Right atrium auricular region (tissue), 2 donors: ENCODE results near the gene FAM72D. TPM values are rescaled to one million over a fixed set of nuclear protein-coding genes. Genes with fewer than 3 reads are reported as not detected.
"Not testable (repeated sequence)": the region's sequence is repeated elsewhere in the genome, so short reads cannot be mapped to it uniquely, and the experiment has no call there.

ENCODE experiments used
- DNase-seq: peaks from one replicate; pipeline ENCODE4 v3.0.0-alpha.2; 2019; ENCODE audit warnings: low spot score
- H3K27ac ChIP-seq, 2 donors: fragments of 200-600 bp; sonication (generic); 1 replicate in 1 of 2; 2 replicates in 1 of 2; pipeline ENCODE4 v1.5.1; 2016 to 2019
- H3K27me3 ChIP-seq, 2 donors: fragments of 200-600 bp; sonication (generic); one replicate each; pipeline versions ENCODE4 v1.5.1 to v1.6.0; 2017 to 2019
- H3K36me3 ChIP-seq: fragments of 200-600 bp; sonication (generic); one replicate; pipeline ENCODE4 v1.5.1; 2016
- H3K4me1 ChIP-seq, 2 donors: fragments of 200-600 bp; sonication (generic); one replicate each; pipeline versions ENCODE4 v1.5.1 to v1.6.0; 2017 to 2019
- H3K4me3 ChIP-seq, 2 donors: fragments of 200-600 bp; sonication (generic); 1 replicate in 1 of 2; 2 replicates in 1 of 2; pipeline ENCODE4 v1.5.1; 2017 to 2019; ENCODE audit warnings: mild to moderate bottlenecking in 1 of 2, moderate library complexity in 1 of 2
- H3K9me3 ChIP-seq, 2 donors: fragments of 200-600 bp; sonication (generic); one replicate each; pipeline ENCODE4 v1.5.1; 2019
- total RNA-seq, 2 donors: library from RNA; depleted of rRNA; stranded (reverse); fragments of >200 nt; gene quantifications; one replicate each; pipeline ENCODE4 v1.1.0, GENCODE V29; 2016

FAM72D gene
- total RNA-seq, 2 donors from 2014 or later: not detected

DNA sequence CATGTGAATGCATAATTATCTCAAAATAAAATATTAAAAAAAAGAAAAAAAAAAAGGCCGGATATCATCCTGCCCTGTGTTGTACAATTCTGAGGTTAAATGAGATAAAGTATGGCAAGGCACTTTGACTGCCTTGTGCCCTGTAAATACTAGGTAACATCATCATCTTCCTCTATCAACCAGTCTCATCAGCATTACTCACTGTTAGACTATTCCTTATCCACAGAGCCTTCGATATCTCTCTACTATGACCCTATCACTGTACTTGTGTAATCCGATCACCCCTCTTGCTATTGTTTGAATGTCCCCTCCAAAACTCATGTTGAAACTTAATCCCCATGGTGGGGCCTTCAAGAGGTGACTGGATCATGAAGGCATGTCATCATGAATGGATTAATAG is 18.9 kb upstream of the FAM72D start:
- H3K36me3 ChIP-seq, H3K27me3 ChIP-seq, H3K27ac ChIP-seq, DNase-seq, H3K4me3 ChIP-seq, H3K4me1 ChIP-seq, H3K9me3 ChIP-seq: not testable (repeated sequence)

DNA sequence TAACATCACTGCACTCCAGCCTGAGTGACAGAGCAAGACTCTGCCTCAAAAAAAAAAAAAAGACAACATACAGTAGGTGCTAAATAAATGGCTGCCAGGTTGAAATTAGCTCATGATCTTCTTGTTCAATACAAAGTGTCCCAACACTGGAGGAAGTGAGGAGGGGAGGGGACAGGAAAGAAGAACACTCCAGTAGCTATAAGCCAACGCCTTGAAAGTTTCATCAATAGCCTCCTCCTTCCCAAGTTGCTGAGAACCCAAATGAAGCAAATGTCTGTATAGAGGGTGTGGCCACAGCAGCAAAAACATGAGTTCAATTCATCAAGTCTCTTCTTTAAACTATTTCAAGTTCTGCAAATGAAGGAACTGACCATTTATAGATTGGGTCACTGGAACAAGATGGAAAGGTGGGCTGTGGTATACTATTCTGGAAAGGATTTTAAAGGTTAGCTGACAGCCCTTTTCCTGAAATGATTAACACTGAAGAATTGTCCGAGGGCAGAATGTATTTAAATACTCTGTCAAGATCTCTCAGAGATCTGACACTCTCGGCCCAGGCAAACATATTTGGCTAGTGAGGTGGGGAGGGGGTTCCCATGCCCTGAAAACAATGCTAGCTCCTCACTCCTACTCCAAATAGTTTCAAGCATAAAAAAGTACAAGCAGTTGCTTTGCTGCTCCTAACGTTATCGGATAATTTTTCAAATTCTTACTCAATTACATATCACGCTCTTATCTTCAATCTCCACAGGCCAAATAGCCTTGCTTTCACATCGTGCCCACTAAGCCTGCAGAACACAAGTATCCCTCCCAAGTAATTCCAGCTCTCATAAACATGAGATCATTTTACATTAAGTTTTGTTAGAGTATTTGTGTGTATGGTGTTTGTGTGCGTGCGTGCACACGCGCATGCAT is 17.6 kb upstream of the FAM72D start:
- not testable (repeated sequence) for H3K27ac ChIP-seq, H3K4me3 ChIP-seq, H3K36me3 ChIP-seq, DNase-seq, H3K9me3 ChIP-seq, H3K27me3 ChIP-seq, H3K4me1 ChIP-seq

DNA sequence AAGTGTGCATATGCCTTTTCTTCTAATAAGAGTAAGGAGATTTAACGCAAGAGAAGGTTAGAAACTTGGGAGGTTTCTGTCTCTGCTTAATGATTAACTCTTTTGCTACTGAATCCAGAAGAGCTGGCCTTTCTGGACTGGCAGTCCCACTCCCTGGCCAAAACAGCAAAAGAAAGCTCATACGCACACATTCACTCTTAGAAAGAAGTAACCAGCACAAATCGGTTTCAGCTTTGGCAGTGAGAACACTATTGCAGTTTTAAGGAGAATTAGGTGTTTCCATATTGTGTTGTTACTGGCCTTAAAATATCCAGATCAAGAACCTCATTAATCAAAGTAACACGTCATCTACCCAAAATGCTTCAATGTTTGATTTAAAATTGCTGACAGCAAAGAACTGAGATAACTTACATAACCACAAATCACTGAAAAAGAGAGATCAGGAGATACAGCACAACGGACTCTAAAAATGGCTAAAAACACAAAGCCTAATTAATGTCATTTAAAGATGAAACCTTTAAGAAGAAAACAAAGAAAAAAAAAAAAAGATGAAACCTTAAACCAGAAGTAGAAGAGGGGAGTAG is 16.9 kb upstream of the FAM72D start:
- not testable (repeated sequence) for DNase-seq, H3K9me3 ChIP-seq, H3K36me3 ChIP-seq, H3K27ac ChIP-seq, H3K4me1 ChIP-seq, H3K4me3 ChIP-seq, H3K27me3 ChIP-seq

DNA sequence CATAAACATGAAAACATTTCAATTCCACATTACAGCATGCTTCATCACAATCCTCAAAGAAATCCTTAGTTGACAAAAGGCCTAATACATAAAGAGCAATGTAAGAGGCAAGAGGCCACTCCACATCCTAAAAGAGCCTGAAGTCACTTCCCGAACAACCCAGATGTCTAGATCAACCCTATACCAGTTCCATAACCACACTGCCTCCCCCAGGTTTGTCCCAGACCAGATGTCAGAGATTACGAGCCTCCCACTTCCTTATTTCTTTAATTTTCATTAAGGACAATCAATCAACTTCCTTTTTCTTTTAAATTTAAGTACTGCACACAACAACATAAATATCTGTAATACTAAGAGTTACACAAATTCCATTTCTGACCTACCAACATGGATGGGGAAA is 16.0 kb upstream of the FAM72D start:
- H3K4me1 ChIP-seq, H3K27me3 ChIP-seq, H3K4me3 ChIP-seq, H3K9me3 ChIP-seq, DNase-seq, H3K27ac ChIP-seq, H3K36me3 ChIP-seq: not testable (repeated sequence)

DNA sequence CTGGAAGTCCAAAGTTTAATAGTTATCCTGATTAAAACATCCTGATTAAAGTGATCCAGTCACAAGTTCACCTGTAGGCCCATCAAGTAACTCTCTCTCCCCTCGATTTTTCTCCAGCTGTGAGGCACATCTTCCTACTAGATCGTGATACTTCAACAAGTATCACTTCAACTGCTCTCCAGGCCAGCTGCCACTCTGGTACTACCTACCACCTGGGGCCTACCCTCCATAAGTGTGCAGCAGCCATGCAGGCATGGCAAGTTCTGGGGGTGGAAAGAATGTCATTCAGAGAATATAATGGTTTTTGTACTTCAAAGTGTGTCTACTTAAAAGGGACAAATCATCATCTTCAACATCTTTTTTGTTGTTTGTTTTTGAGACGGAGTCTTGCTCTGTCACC is 15.6 kb upstream of the FAM72D start:
- not testable (repeated sequence) for H3K9me3 ChIP-seq, DNase-seq, H3K27me3 ChIP-seq, H3K27ac ChIP-seq, H3K4me3 ChIP-seq, H3K4me1 ChIP-seq, H3K36me3 ChIP-seq

DNA sequence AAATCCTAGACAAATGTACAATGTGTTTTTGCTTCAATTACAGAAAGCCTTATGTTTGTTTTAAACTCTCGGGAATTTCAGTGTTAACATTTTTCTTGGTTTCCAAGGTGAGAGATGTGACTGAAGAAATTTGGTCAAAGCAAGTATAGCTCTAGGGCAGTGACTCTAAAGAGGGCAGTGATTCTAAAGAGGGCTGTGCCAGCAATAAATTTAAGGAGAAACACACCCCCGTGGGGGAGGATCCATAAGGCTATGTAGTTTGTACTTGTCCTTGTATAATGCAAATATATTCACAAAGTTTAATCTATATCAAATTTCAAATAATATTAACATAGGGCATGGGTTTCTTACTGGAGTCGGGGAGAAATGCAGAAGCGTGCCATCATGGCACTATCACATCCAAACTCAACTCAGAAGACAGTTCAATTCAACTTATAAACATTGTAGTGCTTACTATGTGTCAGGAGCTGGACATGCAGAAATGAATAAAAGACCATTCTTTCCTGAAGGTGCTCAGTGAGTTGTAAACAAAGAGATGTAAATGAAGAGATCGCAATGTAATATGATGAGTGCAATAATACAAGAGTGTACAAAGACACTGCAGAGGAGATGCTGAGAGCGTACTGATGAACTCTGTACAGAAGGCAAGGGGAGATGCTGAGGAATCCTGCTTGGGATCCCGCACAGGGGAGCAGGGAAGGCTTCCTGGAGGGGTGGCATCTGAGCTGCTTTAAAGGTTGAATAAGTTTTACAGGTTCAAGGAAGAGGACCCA is 13.1 kb upstream of the FAM72D start:
- not testable (repeated sequence) for H3K4me1 ChIP-seq, H3K27me3 ChIP-seq, H3K36me3 ChIP-seq, H3K27ac ChIP-seq, H3K9me3 ChIP-seq, H3K4me3 ChIP-seq, DNase-seq

DNA sequence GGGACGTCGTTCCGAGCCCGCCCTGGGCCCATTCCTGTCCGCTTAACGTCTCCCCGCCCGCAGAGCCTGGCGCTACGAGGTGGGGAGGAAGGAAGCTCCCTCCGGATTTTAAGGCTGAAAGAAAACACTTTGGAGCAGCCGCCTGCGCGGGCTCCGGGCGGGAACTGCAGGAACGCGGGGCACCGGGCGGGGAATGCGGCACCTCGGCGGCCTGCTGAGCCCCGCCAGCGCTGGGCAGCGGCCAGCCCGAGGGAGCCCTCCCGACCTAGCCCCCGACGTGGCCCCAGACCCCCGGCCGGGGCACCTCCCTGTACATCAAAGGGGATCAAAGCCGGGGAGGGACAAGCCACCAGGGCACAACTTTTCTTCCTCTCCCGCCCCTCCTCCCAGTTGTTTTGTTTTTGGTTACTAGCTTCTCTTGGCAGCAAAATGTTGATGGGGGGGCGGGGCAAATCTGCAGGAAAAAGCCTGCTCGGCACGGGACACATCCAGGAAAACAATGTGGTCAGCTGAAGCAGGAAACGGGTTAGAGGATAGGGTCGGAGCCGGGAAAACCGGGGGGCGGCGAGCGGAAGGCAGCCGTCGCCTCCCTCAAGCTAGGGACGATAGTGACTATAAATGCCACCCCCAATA is 2.1 kb upstream of the FAM72D start:
- H3K36me3 ChIP-seq, H3K27me3 ChIP-seq, H3K4me1 ChIP-seq, H3K9me3 ChIP-seq: not testable (repeated sequence)
- Histone ChIP-seq H3K27ac (peak overlapping the region; percentile 39 to 43), H3K4me3 (peak overlapping the region; percentile 45 to 53)
- DNase-seq: peak; percentile 83

DNA sequence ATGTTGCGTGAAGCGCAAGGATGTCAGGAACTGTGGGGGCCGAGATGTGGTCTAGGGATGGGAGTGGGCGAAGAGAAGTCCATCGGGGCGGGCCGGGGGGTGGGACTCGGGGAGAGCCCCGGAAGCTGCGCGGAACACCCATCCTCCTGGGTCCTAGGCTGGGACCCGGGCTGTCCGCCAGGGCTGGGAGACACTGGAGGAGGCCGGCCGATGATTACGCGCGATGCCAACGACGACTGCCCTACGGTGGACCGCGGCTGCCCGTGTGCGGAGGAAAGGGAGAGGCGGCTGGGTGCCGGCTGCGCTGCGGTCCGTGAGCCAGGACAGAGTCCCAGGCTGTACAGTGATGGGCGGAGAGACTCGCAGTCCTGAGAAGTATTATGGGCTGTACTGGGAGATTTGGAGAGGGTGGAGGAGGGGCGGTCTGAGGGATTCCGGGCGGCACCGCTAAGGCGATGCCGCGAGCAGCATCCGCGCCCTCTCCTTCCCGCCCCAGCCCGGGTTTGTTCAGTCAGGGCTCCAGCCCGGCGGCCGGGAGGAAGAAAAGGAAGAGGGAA is 1.0 kb upstream of the FAM72D start:
- not testable (repeated sequence) for H3K36me3 ChIP-seq, H3K27me3 ChIP-seq, H3K9me3 ChIP-seq, H3K4me1 ChIP-seq, DNase-seq
- H3K27ac ChIP-seq: peak overlapping the region; percentile 55 to 61
- H3K4me3 ChIP-seq: peak overlapping the region; percentile 35 to 49

DNA sequence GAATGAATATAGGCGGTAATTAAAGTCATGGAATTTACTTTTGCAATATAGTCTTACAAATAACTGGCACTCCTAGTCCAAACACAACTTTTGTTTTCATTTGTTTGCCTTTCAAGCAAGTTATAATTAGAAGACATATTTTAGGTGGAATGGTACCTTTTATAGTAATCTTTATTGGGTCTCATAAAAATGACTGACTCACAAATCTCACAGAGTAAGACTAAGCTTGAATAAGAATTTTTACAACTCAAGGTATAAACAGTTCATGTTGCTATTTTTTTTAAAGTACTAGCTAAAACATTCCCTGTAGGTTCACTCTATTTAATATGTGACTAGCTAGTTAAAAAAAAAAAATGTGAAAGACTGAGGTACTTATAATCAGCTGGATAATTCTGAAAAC is 6.0 kb downstream of the FAM72D start:
- not testable (repeated sequence) for H3K4me1 ChIP-seq, H3K27me3 ChIP-seq, H3K9me3 ChIP-seq, H3K4me3 ChIP-seq, DNase-seq, H3K36me3 ChIP-seq, H3K27ac ChIP-seq

DNA sequence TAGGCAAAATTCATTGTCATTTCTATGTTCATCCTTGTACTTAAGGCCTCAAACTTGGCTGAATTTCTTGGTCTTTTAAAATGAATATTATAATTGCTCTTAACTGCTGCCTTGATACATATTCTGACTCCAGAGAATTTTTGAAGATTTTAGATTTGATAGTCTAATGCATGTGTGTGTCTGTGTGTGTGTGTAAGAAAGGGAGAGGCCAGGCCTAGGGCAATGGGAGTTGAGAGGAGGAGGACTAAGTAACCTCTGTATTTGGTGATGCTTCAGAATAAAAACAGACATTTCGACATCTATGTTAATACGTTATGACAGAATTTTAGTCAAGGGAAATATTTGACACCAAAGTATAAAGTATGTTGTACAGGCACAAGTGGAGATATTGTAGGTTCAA is 7.5 kb downstream of the FAM72D start:
- not testable (repeated sequence) for H3K27me3 ChIP-seq, H3K4me1 ChIP-seq, H3K9me3 ChIP-seq, H3K36me3 ChIP-seq, DNase-seq, H3K27ac ChIP-seq, H3K4me3 ChIP-seq

DNA sequence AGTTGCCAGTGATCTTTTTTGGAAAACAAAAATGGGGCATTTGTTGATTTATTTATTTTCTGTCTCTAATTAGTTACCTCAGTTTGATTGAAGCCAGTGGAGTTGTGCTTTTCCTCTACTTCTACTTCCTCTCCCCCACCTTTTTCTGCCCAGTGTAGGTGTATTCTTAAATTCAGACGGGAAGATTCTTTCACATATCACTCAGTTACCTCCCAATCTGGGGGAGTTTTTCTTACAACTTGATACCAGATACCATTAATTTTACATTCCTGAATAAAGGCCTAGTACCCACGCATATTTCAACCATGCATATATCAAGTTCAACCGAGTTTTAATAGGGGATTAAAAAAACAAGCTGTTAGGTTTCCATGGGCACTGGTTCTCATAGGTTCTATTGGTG is 15.9 kb downstream of the FAM72D start:
- not testable (repeated sequence) for H3K9me3 ChIP-seq, H3K27ac ChIP-seq, H3K4me1 ChIP-seq

DNA sequence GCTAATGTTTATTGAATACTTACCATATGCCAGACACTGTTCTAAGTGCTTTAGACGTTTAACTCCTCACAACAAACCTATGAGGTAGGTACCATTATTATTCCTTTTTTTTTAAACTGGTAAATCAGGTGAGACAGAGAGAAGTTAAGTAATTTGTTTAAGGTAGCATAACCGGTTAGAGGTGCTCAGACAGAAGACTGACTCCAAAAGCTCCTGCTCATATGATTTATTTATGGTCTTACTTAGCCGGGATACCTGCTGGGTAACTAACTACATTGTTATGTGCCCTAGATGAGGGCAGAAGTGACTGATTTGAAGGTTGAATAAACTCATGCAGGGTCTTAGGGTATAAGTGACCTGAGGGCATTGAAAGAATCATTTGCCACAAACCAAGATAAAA is 16.9 kb downstream of the FAM72D start:
- not testable (repeated sequence) for H3K4me1 ChIP-seq, DNase-seq, H3K4me3 ChIP-seq, H3K27me3 ChIP-seq, H3K27ac ChIP-seq, H3K36me3 ChIP-seq, H3K9me3 ChIP-seq

More for the DNA sequence above, 15.9 kb downstream of the FAM72D start:
- not testable (repeated sequence) for H3K36me3 ChIP-seq, DNase-seq, H3K27me3 ChIP-seq, H3K4me3 ChIP-seq

DNA sequence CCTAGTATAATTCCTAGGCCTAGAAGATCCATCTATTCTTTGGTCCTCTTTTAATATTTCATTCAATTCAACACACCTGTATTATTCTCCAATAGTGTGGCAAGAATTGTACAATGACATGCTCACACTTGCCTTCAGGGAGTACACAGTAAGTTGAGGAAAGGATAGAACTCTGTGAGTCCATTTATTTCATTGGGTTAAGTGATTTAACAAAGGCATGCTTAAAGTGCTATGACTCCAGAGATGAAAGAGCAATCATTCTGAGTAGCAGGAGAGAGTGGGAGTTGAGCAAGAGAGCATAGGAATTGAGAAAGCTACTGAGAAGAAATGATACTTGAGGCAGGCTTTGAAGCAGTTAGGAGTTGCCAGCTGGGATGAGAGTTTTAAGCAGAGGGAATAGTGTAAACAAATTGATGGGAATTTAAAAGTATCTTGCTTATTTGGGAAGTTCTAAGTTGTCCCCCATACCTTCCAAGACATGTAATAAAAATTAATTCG is 18.8 kb downstream of the FAM72D start:
- not testable (repeated sequence) for DNase-seq, H3K4me1 ChIP-seq, H3K27me3 ChIP-seq, H3K4me3 ChIP-seq, H3K27ac ChIP-seq, H3K9me3 ChIP-seq, H3K36me3 ChIP-seq
